Measurements from ENCODE around the gene MAU2.

The MAU2 gene

DNA sequence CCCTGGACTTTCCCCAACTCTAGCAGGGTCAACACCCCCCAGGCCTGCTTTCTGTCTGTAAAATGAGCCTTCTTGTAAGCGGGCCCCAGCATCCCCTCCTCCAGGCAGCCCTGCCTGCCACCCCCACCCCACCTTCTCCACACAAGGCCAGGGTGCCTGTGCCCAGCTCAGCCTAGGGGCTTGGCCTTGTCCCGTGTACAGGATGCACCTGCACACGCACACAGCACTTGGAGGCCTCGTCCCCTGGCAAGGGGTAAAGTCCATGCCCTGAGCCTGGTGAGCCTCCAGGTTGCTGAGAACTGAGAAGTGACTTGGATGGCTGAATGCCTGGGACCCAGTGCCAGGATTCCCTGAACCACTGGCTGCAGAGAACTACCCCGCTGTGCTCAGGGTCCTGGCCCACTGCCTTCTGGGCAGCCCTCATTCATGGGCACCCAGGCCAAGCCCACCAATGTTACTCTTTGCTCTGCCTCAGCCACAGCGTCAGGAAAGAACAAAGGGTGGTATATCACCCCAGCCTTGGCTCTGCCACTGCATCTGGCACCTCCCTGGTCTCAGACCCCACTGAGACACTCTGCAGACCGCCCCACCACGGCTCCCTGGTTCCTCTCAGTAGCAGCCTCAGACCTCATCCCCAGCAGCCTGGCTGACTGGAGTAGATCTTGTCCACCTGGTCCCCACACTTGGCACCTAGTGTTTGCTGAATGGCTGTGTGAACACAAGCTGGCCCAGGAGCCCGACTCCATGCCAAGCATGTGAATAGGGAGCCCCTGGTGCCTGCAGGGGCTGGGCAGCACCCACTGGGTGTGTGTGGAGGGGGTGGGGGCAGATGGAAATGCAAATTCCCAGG, 45.7 kb upstream of the MAU2 start:
- TF ChIP-seq SNAI2 (CRISPR knock-in tag; IDR thresholded peaks at IDR 0.05) (no peak), TCF4 (CRISPR knock-in tag; IDR thresholded peaks at IDR 0.05; ENCODE audit: borderline replicate concordance) (no peak), ZNF8 (CRISPR knock-in tag; IDR thresholded peaks at IDR 0.05) (no peak), TOX (CRISPR knock-in tag; IDR thresholded peaks at IDR 0.05; ENCODE audit: borderline replicate concordance) (no peak), ZNF70 (CRISPR knock-in tag; IDR thresholded peaks at IDR 0.05) (no peak), ZFP3 (CRISPR knock-in tag; IDR thresholded peaks at IDR 0.05) (no peak), PPARA (CRISPR knock-in tag; IDR thresholded peaks at IDR 0.05; ENCODE audit: borderline replicate concordance) (no peak), ZFP30 (CRISPR knock-in tag; IDR thresholded peaks at IDR 0.05) (no peak), ISL1 (CRISPR knock-in tag; IDR thresholded peaks at IDR 0.05) (no peak), ZC3H10 (CRISPR knock-in tag; IDR thresholded peaks at IDR 0.05) (no peak), BACH2 (CRISPR knock-in tag; IDR thresholded peaks at IDR 0.05; ENCODE audit: borderline replicate concordance) (no peak), ESRRG (CRISPR knock-in tag; IDR thresholded peaks at IDR 0.05) (no peak), OSR1 (CRISPR knock-in tag; IDR thresholded peaks at IDR 0.05) (no peak), GLIS3 (CRISPR knock-in tag; IDR thresholded peaks at IDR 0.05) (no peak)
- TF ChIP-seq, protein P1, sequence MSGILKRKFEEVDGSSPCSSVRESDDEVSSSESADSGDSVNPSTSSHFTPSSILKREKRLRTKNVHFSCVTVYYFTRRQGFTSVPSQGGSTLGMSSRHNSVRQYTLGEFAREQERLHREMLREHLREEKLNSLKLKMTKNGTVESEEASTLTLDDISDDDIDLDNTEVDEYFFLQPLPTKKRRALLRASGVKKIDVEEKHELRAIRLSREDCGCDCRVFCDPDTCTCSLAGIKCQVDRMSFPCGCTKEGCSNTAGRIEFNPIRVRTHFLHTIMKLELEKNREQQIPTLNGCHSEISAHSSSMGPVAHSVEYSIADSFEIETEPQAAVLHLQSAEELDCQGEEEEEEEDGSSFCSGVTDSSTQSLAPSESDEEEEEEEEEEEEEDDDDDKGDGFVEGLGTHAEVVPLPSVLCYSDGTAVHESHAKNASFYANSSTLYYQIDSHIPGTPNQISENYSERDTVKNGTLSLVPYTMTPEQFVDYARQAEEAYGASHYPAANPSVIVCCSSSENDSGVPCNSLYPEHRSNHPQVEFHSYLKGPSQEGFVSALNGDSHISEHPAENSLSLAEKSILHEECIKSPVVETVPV (CRISPR knock-in tag; IDR thresholded peaks at IDR 0.05) = no peak
- TF ChIP-seq, protein P2, sequence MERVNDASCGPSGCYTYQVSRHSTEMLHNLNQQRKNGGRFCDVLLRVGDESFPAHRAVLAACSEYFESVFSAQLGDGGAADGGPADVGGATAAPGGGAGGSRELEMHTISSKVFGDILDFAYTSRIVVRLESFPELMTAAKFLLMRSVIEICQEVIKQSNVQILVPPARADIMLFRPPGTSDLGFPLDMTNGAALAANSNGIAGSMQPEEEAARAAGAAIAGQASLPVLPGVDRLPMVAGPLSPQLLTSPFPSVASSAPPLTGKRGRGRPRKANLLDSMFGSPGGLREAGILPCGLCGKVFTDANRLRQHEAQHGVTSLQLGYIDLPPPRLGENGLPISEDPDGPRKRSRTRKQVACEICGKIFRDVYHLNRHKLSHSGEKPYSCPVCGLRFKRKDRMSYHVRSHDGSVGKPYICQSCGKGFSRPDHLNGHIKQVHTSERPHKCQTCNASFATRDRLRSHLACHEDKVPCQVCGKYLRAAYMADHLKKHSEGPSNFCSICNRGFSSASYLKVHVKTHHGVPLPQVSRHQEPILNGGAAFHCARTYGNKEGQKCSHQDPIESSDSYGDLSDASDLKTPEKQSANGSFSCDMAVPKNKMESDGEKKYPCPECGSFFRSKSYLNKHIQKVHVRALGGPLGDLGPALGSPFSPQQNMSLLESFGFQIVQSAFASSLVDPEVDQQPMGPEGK (CRISPR knock-in tag; IDR thresholded peaks at IDR 0.05; ENCODE audit: borderline replicate concordance) = no peak
- no peak for ATAC-seq

DNA sequence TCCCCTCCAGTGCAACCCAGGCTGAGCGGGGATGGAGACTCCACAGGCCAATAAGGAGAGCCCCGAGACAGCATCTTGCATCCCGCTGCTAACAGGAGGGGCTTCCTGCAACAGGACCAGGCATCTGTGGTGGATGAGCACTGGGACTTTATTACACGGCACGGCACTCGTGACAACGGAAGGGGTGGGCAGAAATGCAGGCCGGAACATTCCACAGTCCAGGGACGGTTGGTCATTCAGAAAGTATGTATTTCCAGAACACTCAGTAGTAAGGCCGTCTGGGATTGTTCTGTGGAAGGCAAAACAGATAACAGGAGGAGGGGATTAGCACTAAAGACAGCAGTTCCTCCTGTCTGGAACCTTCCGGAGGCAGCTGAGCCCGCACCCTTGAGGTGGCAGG, 44.2 kb upstream of the MAU2 start:
- no peak for ATAC-seq
- TF ChIP-seq, protein P1 (CRISPR knock-in tag; IDR thresholded peaks at IDR 0.05) = no peak
- TF ChIP-seq ZFP3 (CRISPR knock-in tag; IDR thresholded peaks at IDR 0.05) (no peak), GLIS3 (CRISPR knock-in tag; IDR thresholded peaks at IDR 0.05) (no peak), ARNTL (CRISPR knock-in tag; IDR thresholded peaks at IDR 0.05; ENCODE audit: borderline replicate concordance, low read depth) (no peak), TSHZ2 (CRISPR knock-in tag; IDR thresholded peaks at IDR 0.05) (no peak), ZFP30 (CRISPR knock-in tag; IDR thresholded peaks at IDR 0.05) (no peak)

DNA sequence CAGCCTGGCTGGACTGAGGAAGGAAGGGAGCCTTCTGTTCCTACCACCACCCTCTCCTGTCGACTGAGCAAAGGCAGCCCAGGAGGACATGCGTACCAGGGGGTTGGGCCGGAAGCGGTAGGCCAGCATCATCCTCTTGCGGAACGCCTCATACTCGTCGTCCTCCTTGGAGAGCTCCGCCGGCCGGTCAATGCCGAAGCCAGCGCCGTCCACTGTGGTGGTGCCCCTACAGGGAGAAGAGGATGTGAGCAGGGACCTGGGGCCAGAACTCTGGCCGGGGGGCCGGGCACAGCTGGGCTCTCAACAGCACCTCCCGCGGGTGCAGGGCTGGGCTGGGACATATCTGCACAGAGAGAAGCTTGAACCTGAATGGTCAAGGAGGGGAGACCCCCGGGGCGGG, 43.8 kb upstream of the MAU2 start:
- no peak for ATAC-seq
- no peak for TF ChIP-seq ZNF565 (CRISPR knock-in tag; conservative IDR thresholded peaks at IDR 0.05; ENCODE audit: low read depth)
- TF ChIP-seq CSDC2 (CRISPR knock-in tag; IDR thresholded peaks at IDR 0.05) = no peak

GRCh38 chr19:19278315-19278714, 42.3 kb upstream of the MAU2 start:
- TF ChIP-seq ZFP30 (CRISPR knock-in tag; IDR thresholded peaks at IDR 0.05) = no peak
- TF ChIP-seq TOX (CRISPR knock-in tag; IDR thresholded peaks at IDR 0.05; ENCODE audit: borderline replicate concordance) = no peak
- no peak for TF ChIP-seq GLIS3 (CRISPR knock-in tag; IDR thresholded peaks at IDR 0.05)
- TF ChIP-seq ZFP3 (CRISPR knock-in tag; IDR thresholded peaks at IDR 0.05) = no peak
- no peak for TF ChIP-seq RARB (CRISPR knock-in tag; IDR thresholded peaks at IDR 0.05)
- TF ChIP-seq, protein P1 (CRISPR knock-in tag; IDR thresholded peaks at IDR 0.05) = no peak
- TF ChIP-seq ESRRG (CRISPR knock-in tag; IDR thresholded peaks at IDR 0.05) = no peak
- TF ChIP-seq TCF4 (CRISPR knock-in tag; IDR thresholded peaks at IDR 0.05; ENCODE audit: borderline replicate concordance) = no peak
- TF ChIP-seq ZNF70 (CRISPR knock-in tag; IDR thresholded peaks at IDR 0.05) = no peak
- TF ChIP-seq ZNF8 (CRISPR knock-in tag; IDR thresholded peaks at IDR 0.05) = no peak
- no peak for ATAC-seq

Data from SK-N-SH treated with all-trans-retinoic acid at 6 μM for 48 hours (cell line).